ENCODE data around the gene BTN2A1. TPM values are rescaled to one million over a fixed set of nuclear protein-coding genes. Genes with fewer than 3 reads are reported as not detected.

Gene BTN2A1
- total and polyA plus RNA-seq, 9 of the 15 experiments (the other 6 are each of a cell fraction or from before 2014, with no cell fraction given), result 6.7 to 22.1 (median 16.4) TPM

- TF ChIP-seq PKNOX1 (IDR thresholded peaks at IDR 0.05) (peak; percentile 73), ARID4B (CRISPR knock-in tag; IDR thresholded peaks at IDR 0.05) (no peak), FOXJ3 (CRISPR knock-in tag; IDR thresholded peaks at IDR 0.05) (no peak), NFXL1 (CRISPR knock-in tag; IDR thresholded peaks at IDR 0.05) (no peak), SREBF1 (IDR thresholded peaks at IDR 0.05; ENCODE audit: borderline replicate concordance, low read depth, low read length) (no peak), MBD2 (IDR thresholded peaks at IDR 0.05; ENCODE audit: borderline replicate concordance, low read depth) (peak; percentile 51; the same call in 1 of the 2 replicates), ZNF384 (IDR thresholded peaks at IDR 0.05; ENCODE audit: low read depth, low read length) (no peak), MGA (IDR thresholded peaks at IDR 0.05) (peak; percentile 79), MAFK (IDR thresholded peaks at IDR 0.05; ENCODE audit: low read length) (no peak), ZC3H4 (CRISPR knock-in tag; IDR thresholded peaks at IDR 0.05; ENCODE audit: borderline replicate concordance) (no peak), ZBED1 (IDR thresholded peaks at IDR 0.05) (no peak)
Observed at GRCh38 chr6:26473758-26474438, 16.1 kb downstream of the BTN2A1 start (continued).
